H1 (cell line): Measurements from ENCODE around the gene SFXN2. TPM values are rescaled to one million over a fixed set of nuclear protein-coding genes. Genes with fewer than 3 reads are reported as not detected.
A peak's percentile ranks its signal among the peaks of the same experiment; 100 is the strongest.

ENCODE experiments used
- ATF2 ChIP-seq: IDR thresholded peaks from 2 replicates; pipeline ENCODE4 v1.6.1; 2012; ENCODE audit warnings: low read length, inconsistent platforms
- ATF3 ChIP-seq: IDR thresholded peaks from 2 replicates; pipeline ENCODE4 v1.6.1; 2011; ENCODE audit warnings: low read depth, mild to moderate bottlenecking, low read length; ENCODE audit not compliant: insufficient read depth
- BACH1 ChIP-seq: IDR thresholded peaks from 2 replicates; pipeline ENCODE4 v1.6.1; 2012; ENCODE audit warnings: low read length, improper control_type of control experiment
- BCL11A ChIP-seq, 2 experiments: IDR thresholded peaks; one replicate each; pipeline ENCODE4 v1.6.1; 2011; ENCODE audit warnings: low read depth in 2 of 2, low read length in 2 of 2, mild to moderate bottlenecking in 2 of 2
- CBX5 ChIP-seq: fragments of 300-800, 300-1000 bp; sonication (generic); IDR thresholded peaks from 2 replicates; pipeline ENCODE4 v1.7.1; 2016; ENCODE audit warnings: antibody characterized with exemption, low read length, low read depth
- CHD2 ChIP-seq: IDR thresholded peaks from 2 replicates; pipeline ENCODE4 v1.6.1; 2012; ENCODE audit warnings: low read length, improper control_type of control experiment
- EP300 ChIP-seq, 2 experiments: IDR thresholded peaks; 1 replicate in 1 of 2; 2 replicates in 1 of 2; pipeline ENCODE4 v1.6.1; 2011 to 2012; ENCODE audit warnings: low read depth in 2 of 2, low read length in 2 of 2, mild to moderate bottlenecking in 2 of 2, borderline replicate concordance in 1 of 2, inconsistent platforms in 1 of 2, moderate library complexity in 1 of 2
- GABPA ChIP-seq: IDR thresholded peaks from 2 replicates; pipeline ENCODE4 v1.6.1; 2011; ENCODE audit warnings: mild to moderate bottlenecking, low read length, moderate library complexity, borderline replicate concordance; ENCODE audit not compliant: insufficient read depth
- MAFK ChIP-seq: IDR thresholded peaks from 2 replicates; pipeline ENCODE4 v1.6.1; 2012; ENCODE audit warnings: low read depth, mild to moderate bottlenecking, improper control_type of control experiment, low read length
- NRF1 ChIP-seq: IDR thresholded peaks from 2 replicates; pipeline ENCODE4 v1.6.1; 2011; ENCODE audit warnings: mild to moderate bottlenecking, low read depth, low read length, improper control_type of control experiment
- PHF8 ChIP-seq: fragments of 200-600 bp; sonication (generic); conservative IDR thresholded peaks from 2 replicates; pipeline ENCODE4 v1.7.1; 2012; ENCODE audit warnings: low read depth, mild to moderate bottlenecking, inconsistent platforms, low read length, moderate library complexity
- POLR2AphosphoS5 ChIP-seq: IDR thresholded peaks from 2 replicates; pipeline ENCODE4 v1.6.1; 2011; ENCODE audit warnings: low read depth, low read length
- POU5F1 ChIP-seq: IDR thresholded peaks from 2 replicates; pipeline ENCODE4 v1.6.1; 2011; ENCODE audit warnings: low read depth, mild to moderate bottlenecking, low read length, moderate library complexity
- RFX5 ChIP-seq: IDR thresholded peaks from 2 replicates; pipeline ENCODE4 v1.6.1; 2011; ENCODE audit warnings: low read depth, low read length, improper control_type of control experiment, borderline replicate concordance
- RXRA ChIP-seq: IDR thresholded peaks from 2 replicates; pipeline ENCODE4 v1.6.1; 2011; ENCODE audit warnings: low read depth, mild to moderate bottlenecking, low read length, moderate library complexity; ENCODE audit not compliant: insufficient read depth
- SIN3A ChIP-seq, 2 experiments: IDR thresholded peaks in 1 of 2; conservative IDR thresholded peaks in 1 of 2; 2 replicates each; pipeline ENCODE4 v1.6.1; 2011 to 2012; ENCODE audit warnings: low read length in 2 of 2, improper control_type of control experiment in 1 of 2, low read depth in 1 of 2, mild to moderate bottlenecking in 1 of 2
- SIRT6 ChIP-seq: IDR thresholded peaks from one replicate; pipeline ENCODE4 v1.7.1; 2012; ENCODE audit warnings: low read length, inconsistent platforms
- SRF ChIP-seq: IDR thresholded peaks from 2 replicates; pipeline ENCODE4 v1.6.1; 2011; ENCODE audit warnings: mild to moderate bottlenecking, low read depth, low read length, moderate library complexity
- SUZ12 ChIP-seq: fragments of 200-600 bp; sonication (generic); IDR thresholded peaks from 2 replicates; pipeline ENCODE4 v1.6.1; 2012; ENCODE audit warnings: mild to moderate bottlenecking, inconsistent platforms, low read length, moderate library complexity, mixed read lengths
- TAF7 ChIP-seq: optimal IDR thresholded peaks from 2 replicates; pipeline ENCODE3; 2011; ENCODE audit warnings: low read depth, mild to moderate bottlenecking, inconsistent platforms, low read length, moderate library complexity, borderline replicate concordance
- YY1 ChIP-seq: IDR thresholded peaks from 2 replicates; pipeline ENCODE4 v1.6.1; 2011; ENCODE audit warnings: low read depth, mild to moderate bottlenecking, low read length
- ZNF274 ChIP-seq: IDR thresholded peaks from 2 replicates; pipeline ENCODE4 v1.7.0; 2012; ENCODE audit warnings: low read length, borderline replicate concordance; ENCODE audit errors: extremely low read depth
- polyA plus RNA-seq, 7 experiments: library from polyadenylated mRNA; depleted of rRNA in 3 of 7; stranded (reverse) in 5 of 7; unstranded in 2 of 7; fragments of >200 nt in 5 of 7; fragments of 200-250 nt in 2 of 7; gene quantifications; 1 replicate in 5 of 7; 2 replicates in 1 of 7; 4 replicates in 1 of 7; pipeline versions ENCODE4 v1.2.1 to v1.2.3, GENCODE V29; 2011 to 2013; ENCODE audit warnings: missing spikeins in 2 of 7, mixed read lengths in 2 of 7
- total RNA-seq: library from RNA; stranded (reverse); fragmentation: NEBNext Ultra II Directional; extraction: Animal tissue kit (Norgen Biotek cat#: 25700); gene quantifications from 2 replicates; pipeline ENCODE4 v1.2.1, GENCODE V29; 2021

Gene SFXN2
- total and polyA plus RNA-seq, 2 of the 8 experiments (the other 6 are each of a cell fraction or from before 2014, with no cell fraction given), result 20.5 to 23.5 TPM

GRCh38 chr10:102776779-102777456 lies 62.5 kb downstream of the SFXN2 start (continued):
- TF ChIP-seq GABPA (no peak), ATF2 (no peak), SUZ12 (no peak), EP300 (IDR thresholded peaks at IDR 0.05; ENCODE audit: borderline replicate concordance in 1 of 2, low read depth in 2 of 2, low read length in 2 of 2) (peak in 1 of 2 experiments; percentile 46; a peak in 1 of 3 replicates), YY1 (peak; percentile 51; the same call in 1 of the 2 replicates), NRF1 (no peak), POU5F1 (no peak), RFX5 (no peak), CHD2 (peak; percentile 30; the same call in 1 of the 2 replicates), MAFK (no peak), ATF3 (no peak), ZNF274 (no peak), PHF8 (0 out of 2 replicates have a peak, but pooled peaks have one; percentile 20), BACH1 (no peak), POLR2AphosphoS5 (0 out of 2 replicates have a peak, but pooled peaks have one; percentile 37), BCL11A (IDR thresholded peaks at IDR 0.05; ENCODE audit: low read depth in 2 of 2, low read length in 2 of 2) (no peak), CBX5 (no peak), RXRA (peak; percentile 89; the same call in 1 of the 2 replicates), SIRT6 (no peak), TAF7 (no peak), SIN3A (conservative IDR thresholded peaks at IDR 0.05 in 1 of 2, IDR thresholded peaks at IDR 0.05 in 1 of 2; ENCODE audit: low read depth in 1 of 2, low read length in 2 of 2) (peak; percentile 69 to 89; a peak in 2 of 4 replicates), SRF (no peak)
